Measurements from ENCODE around the gene PTPRM.

The PTPRM gene

DNA sequence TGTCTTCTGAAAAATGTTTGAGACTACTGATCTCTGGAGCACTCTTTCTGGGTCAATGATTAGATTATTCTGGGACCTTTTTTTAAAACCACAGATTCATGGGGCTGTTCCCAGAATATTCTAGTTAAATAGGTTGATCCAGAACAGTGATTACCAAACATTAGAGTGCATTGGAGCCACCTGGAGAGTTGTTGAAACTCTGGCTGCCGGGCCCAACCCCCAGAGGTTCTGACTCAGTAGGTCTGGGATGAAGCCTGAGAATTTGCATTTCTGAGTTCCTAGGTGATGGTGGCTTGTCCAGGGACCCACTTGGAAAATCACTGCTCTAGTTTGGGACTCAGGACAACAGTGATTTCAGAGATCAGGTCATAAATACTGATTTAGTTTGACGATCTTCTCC lies 197.3 kb downstream of the PTPRM start:
- TF ChIP-seq, protein P1, sequence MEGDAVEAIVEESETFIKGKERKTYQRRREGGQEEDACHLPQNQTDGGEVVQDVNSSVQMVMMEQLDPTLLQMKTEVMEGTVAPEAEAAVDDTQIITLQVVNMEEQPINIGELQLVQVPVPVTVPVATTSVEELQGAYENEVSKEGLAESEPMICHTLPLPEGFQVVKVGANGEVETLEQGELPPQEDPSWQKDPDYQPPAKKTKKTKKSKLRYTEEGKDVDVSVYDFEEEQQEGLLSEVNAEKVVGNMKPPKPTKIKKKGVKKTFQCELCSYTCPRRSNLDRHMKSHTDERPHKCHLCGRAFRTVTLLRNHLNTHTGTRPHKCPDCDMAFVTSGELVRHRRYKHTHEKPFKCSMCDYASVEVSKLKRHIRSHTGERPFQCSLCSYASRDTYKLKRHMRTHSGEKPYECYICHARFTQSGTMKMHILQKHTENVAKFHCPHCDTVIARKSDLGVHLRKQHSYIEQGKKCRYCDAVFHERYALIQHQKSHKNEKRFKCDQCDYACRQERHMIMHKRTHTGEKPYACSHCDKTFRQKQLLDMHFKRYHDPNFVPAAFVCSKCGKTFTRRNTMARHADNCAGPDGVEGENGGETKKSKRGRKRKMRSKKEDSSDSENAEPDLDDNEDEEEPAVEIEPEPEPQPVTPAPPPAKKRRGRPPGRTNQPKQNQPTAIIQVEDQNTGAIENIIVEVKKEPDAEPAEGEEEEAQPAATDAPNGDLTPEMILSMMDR (IDR thresholded peaks at IDR 0.05; ENCODE audit: low read depth, low read length, poor library complexity, severe bottlenecking) = no peak
- TF ChIP-seq EZH2phosphoT487 (IDR thresholded peaks at IDR 0.05; ENCODE audit: borderline replicate concordance, low read length) = no peak
- no peak overlapping the region for H3K27ac ChIP-seq (ENCODE audit: low read depth, low read length)
- no peaks in the 10 kb centered on the region for H3K9me2 ChIP-seq (replicated peaks; ENCODE audit: control insufficient read depth, low read length)
- H3K79me2 ChIP-seq (ENCODE audit: control insufficient read depth, low read length) = no peaks in the 10 kb centered on the region
- no peaks in the 10 kb centered on the region for H3K4me1 ChIP-seq (ENCODE audit: control insufficient read depth, low read length)
- H3K9me3 ChIP-seq (ENCODE audit: control insufficient read depth, insufficient read depth, low read length) = no peaks in the 10 kb centered on the region
- H3K4me3 ChIP-seq (ENCODE audit: low read length) = no peak overlapping the region
- no peaks in the 10 kb centered on the region for H3K27me3 ChIP-seq (ENCODE audit: control insufficient read depth, low read length)
- no peaks in the 10 kb centered on the region for H4K20me1 ChIP-seq (ENCODE audit: control insufficient read depth, insufficient read depth, low read depth, low read length)
- H3K4me2 ChIP-seq (ENCODE audit: low read length) = no peak overlapping the region
- no peaks in the 10 kb centered on the region for H3F3A ChIP-seq (ENCODE audit: control insufficient read depth, insufficient read depth)
- H3K36me3 ChIP-seq (ENCODE audit: control insufficient read depth, low read length) = no peaks in the 10 kb centered on the region

DNA sequence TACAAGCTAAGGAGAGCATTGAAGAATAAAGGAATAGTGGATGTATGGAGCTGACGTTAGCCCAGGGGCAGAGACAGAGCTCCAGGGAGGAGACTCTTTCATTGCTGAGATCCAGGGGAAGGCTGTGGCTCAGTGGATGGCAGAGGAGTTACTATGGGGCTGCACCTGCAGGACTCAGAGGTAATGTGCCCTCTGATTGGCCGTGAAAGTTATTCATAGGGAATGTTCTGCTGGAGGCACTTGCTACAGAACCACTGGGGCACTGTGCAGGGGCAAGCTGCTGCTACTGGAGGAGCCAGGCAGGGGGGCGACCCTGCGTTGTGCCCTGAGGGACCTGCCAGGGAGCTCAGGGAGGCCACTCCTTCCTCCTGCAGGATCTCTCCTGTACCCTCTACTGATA lies 199.2 kb downstream of the PTPRM start:
- Histone ChIP-seq H3K36me3 (ENCODE audit: control insufficient read depth, low read length) (no peaks in the 10 kb centered on the region), H3K4me3 (ENCODE audit: low read length) (no peak overlapping the region), H4K20me1 (ENCODE audit: control insufficient read depth, insufficient read depth, low read depth, low read length) (no peaks in the 10 kb centered on the region), H3K4me2 (ENCODE audit: low read length) (no peak overlapping the region), H3K27me3 (ENCODE audit: control insufficient read depth, low read length) (no peaks in the 10 kb centered on the region), H3K79me2 (ENCODE audit: control insufficient read depth, low read length) (no peaks in the 10 kb centered on the region), H3K27ac (ENCODE audit: low read depth, low read length) (no peak overlapping the region), H3K4me1 (ENCODE audit: control insufficient read depth, low read length) (no peaks in the 10 kb centered on the region), H3F3A (ENCODE audit: control insufficient read depth, insufficient read depth) (no peaks in the 10 kb centered on the region), H3K9me2 (replicated peaks; ENCODE audit: control insufficient read depth, low read length) (no peaks in the 10 kb centered on the region), H3K9me3 (ENCODE audit: control insufficient read depth, insufficient read depth, low read length) (no peaks in the 10 kb centered on the region)
- no peak for TF ChIP-seq EZH2phosphoT487 (IDR thresholded peaks at IDR 0.05; ENCODE audit: borderline replicate concordance, low read length)
- TF ChIP-seq, protein P1 (IDR thresholded peaks at IDR 0.05; ENCODE audit: low read depth, low read length, poor library complexity, severe bottlenecking) = no peak

DNA sequence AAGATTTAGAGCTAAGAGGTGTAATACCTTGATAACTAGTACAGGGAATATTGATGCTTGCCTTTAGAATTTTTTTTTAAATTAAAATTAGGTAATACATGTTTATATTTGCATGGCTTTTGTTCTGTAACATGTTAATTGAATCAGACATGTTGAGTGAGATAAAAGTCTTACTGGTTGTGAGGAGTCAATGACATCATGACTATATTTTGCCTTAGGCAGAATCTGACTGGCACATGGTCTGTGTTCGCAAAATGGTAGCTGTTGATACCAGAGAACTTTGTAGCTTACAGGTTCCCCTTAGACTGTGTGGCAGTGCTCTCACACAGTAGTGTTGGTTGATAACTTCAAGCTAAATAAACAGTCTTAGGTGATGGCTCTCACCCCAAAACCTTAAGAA lies 199.7 kb downstream of the PTPRM start:
- Histone ChIP-seq H3K27ac (ENCODE audit: low read depth, low read length) (no peak overlapping the region), H3K36me3 (ENCODE audit: control insufficient read depth, low read length) (no peaks in the 10 kb centered on the region), H3F3A (ENCODE audit: control insufficient read depth, insufficient read depth) (no peaks in the 10 kb centered on the region), H3K4me2 (ENCODE audit: low read length) (no peak overlapping the region), H3K4me3 (ENCODE audit: low read length) (no peak overlapping the region), H3K27me3 (ENCODE audit: control insufficient read depth, low read length) (no peaks in the 10 kb centered on the region), H3K4me1 (ENCODE audit: control insufficient read depth, low read length) (no peaks in the 10 kb centered on the region), H3K9me2 (replicated peaks; ENCODE audit: control insufficient read depth, low read length) (no peaks in the 10 kb centered on the region), H3K9me3 (ENCODE audit: control insufficient read depth, insufficient read depth, low read length) (no peaks in the 10 kb centered on the region), H4K20me1 (ENCODE audit: control insufficient read depth, insufficient read depth, low read depth, low read length) (no peaks in the 10 kb centered on the region), H3K79me2 (ENCODE audit: control insufficient read depth, low read length) (no peaks in the 10 kb centered on the region)
- no peak for TF ChIP-seq EZH2phosphoT487 (IDR thresholded peaks at IDR 0.05; ENCODE audit: borderline replicate concordance, low read length)
- TF ChIP-seq, protein P1 (IDR thresholded peaks at IDR 0.05; ENCODE audit: low read depth, low read length, poor library complexity, severe bottlenecking) = no peak

DNA sequence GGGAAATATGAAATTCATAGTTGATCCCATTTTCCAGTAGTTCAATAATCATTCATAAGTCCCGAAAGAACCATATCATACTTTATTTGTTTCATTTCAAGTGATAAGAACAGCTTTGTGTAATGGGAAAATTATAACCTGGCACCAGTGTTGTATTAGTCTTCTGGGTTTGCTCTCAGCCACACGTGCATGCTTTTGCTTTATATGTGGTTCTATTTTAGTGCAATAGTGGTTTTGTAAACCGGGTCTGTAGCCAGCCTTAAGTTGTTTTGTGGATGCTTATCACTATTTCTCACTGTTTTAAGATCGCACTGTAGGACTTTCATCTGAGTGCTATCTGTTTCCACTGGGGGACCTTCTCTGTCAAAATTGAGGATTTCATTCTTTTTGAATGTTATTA lies 203.8 kb downstream of the PTPRM start:
- no peak for TF ChIP-seq EZH2phosphoT487 (IDR thresholded peaks at IDR 0.05; ENCODE audit: borderline replicate concordance, low read length)
- TF ChIP-seq, protein P1 (IDR thresholded peaks at IDR 0.05; ENCODE audit: low read depth, low read length, poor library complexity, severe bottlenecking) = no peak
- no peaks in the 10 kb centered on the region for H3K4me1 ChIP-seq (ENCODE audit: control insufficient read depth, low read length)

More for the DNA sequence above, 203.8 kb downstream of the PTPRM start:
- H3K4me2 ChIP-seq (ENCODE audit: low read length) = no peak overlapping the region
- H3K27me3 ChIP-seq (ENCODE audit: control insufficient read depth, low read length) = no peaks in the 10 kb centered on the region
- H3K27ac ChIP-seq (ENCODE audit: low read depth, low read length) = no peak overlapping the region
- H3K79me2 ChIP-seq (ENCODE audit: control insufficient read depth, low read length) = no peaks in the 10 kb centered on the region
- no peaks in the 10 kb centered on the region for H4K20me1 ChIP-seq (ENCODE audit: control insufficient read depth, insufficient read depth, low read depth, low read length)
- no peaks in the 10 kb centered on the region for H3K9me2 ChIP-seq (replicated peaks; ENCODE audit: control insufficient read depth, low read length)
- no peak overlapping the region for H3K4me3 ChIP-seq (ENCODE audit: low read length)
- no peaks in the 10 kb centered on the region for H3K36me3 ChIP-seq (ENCODE audit: control insufficient read depth, low read length)
- H3F3A ChIP-seq (ENCODE audit: control insufficient read depth, insufficient read depth) = no peaks in the 10 kb centered on the region
- H3K9me3 ChIP-seq (ENCODE audit: control insufficient read depth, insufficient read depth, low read length) = no peaks in the 10 kb centered on the region
